ENCODE measurements around the gene HSPH1.
A peak's percentile ranks its signal among the peaks of the same experiment; 100 is the strongest.

- no peak for TF ChIP-seq CTCF (conservative IDR thresholded peaks at IDR 0.05)
- peak; percentile 98 for TF ChIP-seq ZFX (IDR thresholded peaks at IDR 0.05)
Observed at GRCh38 chr13:31200637-31200971, 38.9 kb upstream of the HSPH1 start.

All from C4-2B (cell line).